ENCODE results near the gene ZNF341.
"Not testable (repeated sequence)": the region's sequence is repeated elsewhere in the genome, so short reads cannot be mapped to it uniquely, and the experiment has no call there.

ZNF341 gene

GRCh38 chr20:33771938-33772337, 40.1 kb downstream of the ZNF341 start:
- no peak for DNase-seq

- DNase-seq = no peak
Observed at GRCh38 chr20:33772439-33772838, 40.6 kb downstream of the ZNF341 start.

GRCh38 chr20:33773412-33774089, 41.8 kb downstream of the ZNF341 start:
- no peak for DNase-seq

- no peak for DNase-seq
Observed at GRCh38 chr20:33777816-33778215, 46.0 kb downstream of the ZNF341 start.

- DNase-seq = no peak
Observed at GRCh38 chr20:33781133-33781532, 49.3 kb downstream of the ZNF341 start.

- no peak for DNase-seq
Observed at GRCh38 chr20:33781945-33782344, 50.1 kb downstream of the ZNF341 start.

GRCh38 chr20:33783256-33783655, 51.5 kb downstream of the ZNF341 start:
- DNase-seq = no peak

GRCh38 chr20:33783818-33784217, 52.0 kb downstream of the ZNF341 start:
- DNase-seq = no peak

GRCh38 chr20:33784225-33784624, 52.4 kb downstream of the ZNF341 start:
- DNase-seq = no peak

GRCh38 chr20:33785503-33785902, 53.7 kb downstream of the ZNF341 start:
- no peak for DNase-seq

- DNase-seq = no peak
Observed at GRCh38 chr20:33787253-33787891, 55.6 kb downstream of the ZNF341 start.

- no peak for DNase-seq
Observed at GRCh38 chr20:33788351-33789049, 56.7 kb downstream of the ZNF341 start.

GRCh38 chr20:33789109-33789857, 57.5 kb downstream of the ZNF341 start:
- DNase-seq = no peak

GRCh38 chr20:33789858-33790182, 58.0 kb downstream of the ZNF341 start:
- DNase-seq = no peak

- no peak for DNase-seq
Observed at GRCh38 chr20:33790566-33790965, 58.8 kb downstream of the ZNF341 start.

GRCh38 chr20:33791021-33791420, 59.2 kb downstream of the ZNF341 start:
- DNase-seq = no peak

GRCh38 chr20:33791540-33791939, 59.7 kb downstream of the ZNF341 start:
- no peak for DNase-seq

GRCh38 chr20:33791959-33792597, 60.3 kb downstream of the ZNF341 start:
- DNase-seq = peak in 4 of 5 donors; percentile 22 to 33 (median 28)

GRCh38 chr20:33792598-33792989, 60.8 kb downstream of the ZNF341 start:
- not testable (repeated sequence) for DNase-seq

GRCh38 chr20:33793011-33793931, 61.5 kb downstream of the ZNF341 start:
- no peak for DNase-seq

GRCh38 chr20:33796263-33796906, 64.6 kb downstream of the ZNF341 start:
- no peak for DNase-seq
